K562 (cell line): ENCODE measurements around the gene CTSD.

ENCODE experiments used
- EP300 ChIP-seq: IDR thresholded peaks from 2 replicates; pipeline ENCODE4 v1.6.1; 2012; ENCODE audit warnings: low read length, improper control_type of control experiment
- HDAC2 ChIP-seq: fragments of 450-650 bp; IDR thresholded peaks from 2 replicates; pipeline ENCODE4 v1.6.1; 2016; ENCODE audit warnings: mild to moderate bottlenecking
- ILF3 ChIP-seq: fragments of 450-650 bp; IDR thresholded peaks from 2 replicates; pipeline ENCODE4 v1.6.1; 2018; ENCODE audit warnings: antibody characterized with exemption, mild to moderate bottlenecking, moderate library complexity, borderline replicate concordance
- POLR2AphosphoS5 ChIP-seq: IDR thresholded peaks from 2 replicates; pipeline ENCODE4 v1.6.1; 2011; ENCODE audit warnings: mild to moderate bottlenecking, low read depth, low read length, moderate library complexity; ENCODE audit not compliant: control insufficient read depth, insufficient read depth
- SIRT6 ChIP-seq: IDR thresholded peaks from one replicate; pipeline ENCODE4 v1.6.1; 2012; ENCODE audit warnings: low read depth, mild to moderate bottlenecking, control low read depth, inconsistent platforms, low read length, moderate library complexity

GRCh38 chr11:1749395-1750351 is 14.1 kb downstream of the CTSD start:
- TF ChIP-seq POLR2AphosphoS5 (no peak), HDAC2 (no peak), SIRT6 (no peak), EP300 (no peak), ILF3 (no peak)
